ENCODE measurements around the gene PITPNB. TPM values are rescaled to one million over a fixed set of nuclear protein-coding genes. Genes with fewer than 3 reads are reported as not detected.

PITPNB gene
- total and polyA plus RNA-seq, 11 donors, result 13.6 to 84.7 (median 46.7) TPM

GRCh38 chr22:27882507-27883290, 36.4 kb downstream of the PITPNB start:
- peaks cover 13 to 72% (median 48%) of the 10 kb centered on the region in 12 donors for H3K4me1 ChIP-seq
- H3K9me3 ChIP-seq, result no peaks in the 10 kb centered on the region
- no peak overlapping the region for H3K4me3 ChIP-seq
- 63 to 71% (median 65%) methylated on average over 6 of the region's 6 CpGs for WGBS, 4 donors
- H3K27ac ChIP-seq, result peak overlapping the region in 2 of 12 donors; percentile 47 to 81
- intact Hi-C loops (cut with DNase I), result loop anchor here in 6 of 10 donors (2.0 to 10.0 kb wide), 7 partner anchors 35 to 1128 kb away; partner anchors contain the start of gene PITPNB (in 3 of the 6)
- TF ChIP-seq CTCF (IDR thresholded peaks at IDR 0.05), result no peak
- no peak for TF ChIP-seq POLR2A (IDR thresholded peaks at IDR 0.05)
- no peak for ATAC-seq
- H3K27me3 ChIP-seq, result no peaks in the 10 kb centered on the region
- DNase-seq, result no peak
- H3K36me3 ChIP-seq, result peaks cover 0 to 36% (median 16%) of the 10 kb centered on the region in 9 donors

- no peak for DNase-seq
- H3K4me1 ChIP-seq, result peaks cover 9 to 72% (median 50%) of the 10 kb centered on the region in 12 donors
- intact Hi-C loops (cut with DNase I), result loop anchor here (1.0 to 10.0 kb wide), 9 partner anchors 36 to 1127 kb away; partner anchors contain the start of gene PITPNB (in 3 of the 10)
- peak in 3 of 4 donors; percentile 18 to 38 (median 31) for ATAC-seq
- no peak overlapping the region for H3K4me3 ChIP-seq
- peak overlapping the region in 6 of 12 donors; percentile 12 to 81 (median 36) for H3K27ac ChIP-seq
- TF ChIP-seq POLR2A (IDR thresholded peaks at IDR 0.05), result no peak
- TF ChIP-seq CTCF (IDR thresholded peaks at IDR 0.05), result no peak
- 10 to 25% (median 16%) methylated on average over 3 of the region's 3 CpGs for WGBS, 4 donors
- peaks cover 0 to 26% (median 16%) of the 10 kb centered on the region in 9 donors for H3K36me3 ChIP-seq
- no peaks in the 10 kb centered on the region for H3K27me3 ChIP-seq
- no peaks in the 10 kb centered on the region for H3K9me3 ChIP-seq
Measured at GRCh38 chr22:27881421-27881820, 37.6 kb downstream of the PITPNB start.

- H3K27ac ChIP-seq, result peak overlapping the region in 6 of 12 donors; percentile 12 to 81 (median 36)
- 24 to 35% (median 28%) methylated on average over 6 of the region's 6 CpGs for WGBS, 4 donors
- intact Hi-C loops (cut with DNase I), result loop anchor here (1.0 to 10.0 kb wide), 9 partner anchors 36 to 1126 kb away; partner anchors contain the start of gene PITPNB (in 3 of the 10)
- TF ChIP-seq POLR2A (IDR thresholded peaks at IDR 0.05), result no peak
- peak; percentile 71 to 90 (median 84) for TF ChIP-seq CTCF (IDR thresholded peaks at IDR 0.05)
- peaks cover 9 to 72% (median 50%) of the 10 kb centered on the region in 12 donors for H3K4me1 ChIP-seq
- peaks cover 0 to 25% (median 13%) of the 10 kb centered on the region in 9 donors for H3K36me3 ChIP-seq
- H3K27me3 ChIP-seq, result no peaks in the 10 kb centered on the region
- peak in 1 of 5 donors; percentile 39 for DNase-seq
- no peak overlapping the region for H3K4me3 ChIP-seq
- no peaks in the 10 kb centered on the region for H3K9me3 ChIP-seq
- peak; percentile 72 to 79 (median 76) for ATAC-seq
Measured at GRCh38 chr22:27880778-27881394, 38.2 kb downstream of the PITPNB start.

- H3K36me3 ChIP-seq, result peaks cover 0 to 24% (median 8%) of the 10 kb centered on the region in 9 donors
- H3K4me1 ChIP-seq, result peaks cover 9 to 81% (median 58%) of the 10 kb centered on the region in 12 donors
- no peaks in the 10 kb centered on the region for H3K27me3 ChIP-seq
- intact Hi-C loops (cut with DNase I), result loop anchor here (2.0 to 10.0 kb wide), 8 partner anchors 37 to 1125 kb away; partner anchors contain the start of gene PITPNB (in 3 of the 10)
- ATAC-seq (peak in 3 of 4 donors; percentile 36 to 66 (median 40)), DNase-seq (no peak)
- H3K4me3 ChIP-seq, result no peak overlapping the region
- H3K9me3 ChIP-seq, result no peaks in the 10 kb centered on the region
- peak overlapping the region in 1 of 12 donors; percentile 81 for H3K27ac ChIP-seq
- WGBS, 4 donors, result 93 to 97% (median 94%) methylated on average over 1 of the region's 1 CpG
- TF ChIP-seq POLR2A (IDR thresholded peaks at IDR 0.05) (no peak), CTCF (IDR thresholded peaks at IDR 0.05) (peak in 11 of 12 donors; percentile 33 to 63 (median 48))
Measured at GRCh38 chr22:27879923-27880322, 39.1 kb downstream of the PITPNB start.
